BE2C (cell line): ENCODE measurements around the gene GTF3C6.
"Not testable (repeated sequence)": the region's sequence is repeated elsewhere in the genome, so short reads cannot be mapped to it uniquely, and the experiment has no call there.

Experiments used
- DNase-seq: peaks from one replicate; pipeline ENCODE4 v3.0.0-alpha.2; 2020
- H3K27me3 ChIP-seq: fragments of 250-450 bp; sonication (Bioruptor Pico); 2 replicates; pipeline ENCODE4 v1.5.1; 2020; ENCODE audit warnings: mild to moderate bottlenecking
- H3K36me3 ChIP-seq: fragments of 250-450 bp; sonication (Bioruptor Pico); 2 replicates; pipeline ENCODE4 v1.5.1; 2020; ENCODE audit warnings: mild to moderate bottlenecking
- H3K4me1 ChIP-seq: fragments of 250-450 bp; sonication (Bioruptor Pico); 2 replicates; pipeline ENCODE4 v1.5.1; 2020
- H3K4me3 ChIP-seq: 2 replicates; pipeline ENCODE4 v1.5.1; 2011; ENCODE audit warnings: low read depth, low read length
- H3K9me3 ChIP-seq: fragments of 250-450 bp; sonication (Bioruptor Pico); 2 replicates; pipeline ENCODE4 v1.5.1; 2020
- TF ChIP-seq, protein P1 (sequence below): IDR thresholded peaks from 2 replicates; pipeline ENCODE4 v1.5.1; 2012; ENCODE audit warnings: mild to moderate bottlenecking, low read depth, low read length

GTF3C6 gene

DNA sequence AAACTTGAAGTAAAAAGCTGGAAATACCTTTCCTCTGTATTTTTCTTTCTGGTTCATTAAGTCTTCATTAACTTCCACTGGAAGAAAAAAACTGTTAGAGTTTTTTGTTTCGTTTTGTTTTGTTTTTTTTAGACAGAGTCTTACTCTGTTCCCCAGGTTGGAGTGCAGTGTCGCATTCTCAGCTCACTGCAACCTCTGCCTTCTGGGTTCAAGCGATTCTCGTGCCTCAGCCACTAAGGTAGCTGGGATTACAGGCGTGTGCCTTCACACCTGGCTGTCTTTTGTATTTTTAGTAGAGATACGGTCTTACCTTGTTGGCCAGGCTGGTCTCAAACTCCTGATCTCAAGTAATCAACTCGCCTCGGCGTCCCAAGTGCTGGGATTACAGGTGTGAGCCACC lies 38.2 kb downstream of the GTF3C6 start:
- H3K9me3 ChIP-seq: no peaks in the 10 kb centered on the region
- TF ChIP-seq, protein P1, sequence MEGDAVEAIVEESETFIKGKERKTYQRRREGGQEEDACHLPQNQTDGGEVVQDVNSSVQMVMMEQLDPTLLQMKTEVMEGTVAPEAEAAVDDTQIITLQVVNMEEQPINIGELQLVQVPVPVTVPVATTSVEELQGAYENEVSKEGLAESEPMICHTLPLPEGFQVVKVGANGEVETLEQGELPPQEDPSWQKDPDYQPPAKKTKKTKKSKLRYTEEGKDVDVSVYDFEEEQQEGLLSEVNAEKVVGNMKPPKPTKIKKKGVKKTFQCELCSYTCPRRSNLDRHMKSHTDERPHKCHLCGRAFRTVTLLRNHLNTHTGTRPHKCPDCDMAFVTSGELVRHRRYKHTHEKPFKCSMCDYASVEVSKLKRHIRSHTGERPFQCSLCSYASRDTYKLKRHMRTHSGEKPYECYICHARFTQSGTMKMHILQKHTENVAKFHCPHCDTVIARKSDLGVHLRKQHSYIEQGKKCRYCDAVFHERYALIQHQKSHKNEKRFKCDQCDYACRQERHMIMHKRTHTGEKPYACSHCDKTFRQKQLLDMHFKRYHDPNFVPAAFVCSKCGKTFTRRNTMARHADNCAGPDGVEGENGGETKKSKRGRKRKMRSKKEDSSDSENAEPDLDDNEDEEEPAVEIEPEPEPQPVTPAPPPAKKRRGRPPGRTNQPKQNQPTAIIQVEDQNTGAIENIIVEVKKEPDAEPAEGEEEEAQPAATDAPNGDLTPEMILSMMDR: no peak
- no peaks in the 10 kb centered on the region for H3K27me3 ChIP-seq
- DNase-seq: no peak
- no peaks in the 10 kb centered on the region for H3K4me1 ChIP-seq
- H3K4me3 ChIP-seq: no peak overlapping the region
- H3K36me3 ChIP-seq: peaks cover 81% of the 10 kb centered on the region

DNA sequence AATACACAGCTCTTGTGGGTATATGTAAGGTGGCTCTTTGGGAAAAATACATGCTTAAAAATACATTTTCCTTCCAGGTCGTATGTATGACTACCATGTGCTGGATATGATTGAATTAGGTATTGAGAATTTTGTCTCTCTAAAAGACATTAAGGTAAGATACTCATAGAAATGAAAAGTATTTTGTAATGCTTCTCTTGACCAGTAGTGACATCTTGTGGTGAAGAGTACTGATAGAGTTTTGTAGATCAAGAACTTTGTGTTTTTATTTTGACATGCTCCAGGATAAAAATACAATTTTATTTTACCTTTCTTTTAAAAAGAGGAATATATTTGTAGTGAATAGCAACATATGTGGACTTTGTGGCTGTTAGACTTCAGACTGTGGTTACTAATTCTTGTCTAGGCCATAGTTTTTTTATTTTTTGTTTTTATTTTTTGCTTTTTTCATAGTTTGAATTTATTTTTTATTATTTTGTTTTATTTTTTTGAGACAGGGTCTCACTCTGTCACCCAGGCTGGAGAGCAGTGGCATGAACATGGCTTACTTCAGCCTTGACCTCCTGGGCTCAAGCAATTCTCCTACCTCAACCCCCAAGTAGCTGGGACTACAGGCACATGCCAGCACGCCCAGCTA lies 41.2 kb downstream of the GTF3C6 start:
- no peak for DNase-seq
- H3K9me3 ChIP-seq: no peaks in the 10 kb centered on the region
- peaks cover 89% of the 10 kb centered on the region for H3K36me3 ChIP-seq
- H3K27me3 ChIP-seq: no peaks in the 10 kb centered on the region
- no peak overlapping the region for H3K4me3 ChIP-seq
- TF ChIP-seq, protein P1: peak; percentile 22; the same call in 1 of the 2 replicates
- no peaks in the 10 kb centered on the region for H3K4me1 ChIP-seq

DNA sequence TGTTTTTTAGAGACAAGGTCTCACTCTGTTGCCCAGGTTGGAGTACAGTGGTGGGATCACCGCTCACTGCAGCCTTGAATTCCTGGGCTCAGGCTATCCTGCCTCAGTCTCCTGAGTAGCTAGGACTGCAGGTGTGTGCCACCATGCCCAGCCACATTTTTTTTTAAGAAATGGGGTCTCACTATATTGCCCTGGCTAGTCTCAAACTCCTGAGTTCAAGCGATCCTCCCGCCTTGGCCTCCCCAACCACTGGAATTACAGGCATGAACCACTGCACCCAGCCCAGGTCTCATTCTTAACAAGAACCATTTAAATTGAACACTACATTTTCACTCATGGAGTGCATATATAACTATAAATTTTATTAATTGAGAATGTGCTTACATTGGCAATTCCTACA lies 43.8 kb downstream of the GTF3C6 start:
- peaks cover 93% of the 10 kb centered on the region for H3K36me3 ChIP-seq
- no peak for DNase-seq

DNA sequence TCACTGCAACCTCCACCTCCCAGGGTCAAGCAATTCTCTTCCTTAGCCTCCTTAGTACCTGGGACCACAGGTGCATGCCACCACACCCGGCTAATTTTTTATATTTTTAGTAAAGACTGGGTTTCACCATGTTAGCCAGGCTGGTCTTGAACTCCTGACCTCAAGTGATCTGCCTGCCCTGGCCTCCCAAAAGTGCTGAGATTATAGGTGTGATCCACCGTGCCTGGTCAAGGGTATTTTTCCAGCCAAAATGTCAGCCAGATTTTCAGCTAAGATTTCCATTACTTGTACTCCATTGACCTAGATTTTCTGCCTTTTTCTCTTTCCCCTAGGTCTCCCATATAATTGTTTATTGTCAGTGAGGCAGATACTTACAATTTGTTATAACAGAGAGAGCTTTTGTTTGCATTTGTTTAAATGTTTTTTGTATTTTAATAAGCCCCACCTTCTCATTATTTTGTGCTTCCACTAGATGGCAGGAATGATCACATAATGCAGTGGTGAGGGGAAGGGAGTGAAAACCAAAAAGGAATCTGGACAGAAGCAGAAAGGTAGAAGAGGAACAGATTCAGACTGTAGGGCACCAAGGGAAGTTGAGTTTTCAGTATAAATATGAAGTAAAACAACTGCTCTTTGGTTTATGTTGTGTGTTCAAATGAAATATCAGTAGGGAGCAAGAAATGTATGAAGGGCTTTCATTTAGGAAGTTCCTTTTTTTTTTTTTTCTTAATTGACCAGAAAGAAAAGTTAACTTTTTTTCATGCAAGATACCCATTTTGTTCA lies 53.0 kb downstream of the GTF3C6 start:
- Histone ChIP-seq H3K4me3 (no peak overlapping the region), H3K9me3 (no peaks in the 10 kb centered on the region), H3K36me3 (peaks cover 67% of the 10 kb centered on the region), H3K4me1 (no peaks in the 10 kb centered on the region), H3K27me3 (no peaks in the 10 kb centered on the region)
- TF ChIP-seq, protein P1: peak; percentile 83
- no peak for DNase-seq

More for the DNA sequence above, 43.8 kb downstream of the GTF3C6 start:
- Histone ChIP-seq H3K4me3 (no peak overlapping the region), H3K9me3 (no peaks in the 10 kb centered on the region), H3K27me3 (no peaks in the 10 kb centered on the region), H3K4me1 (no peaks in the 10 kb centered on the region)
- TF ChIP-seq, protein P1: no peak

DNA sequence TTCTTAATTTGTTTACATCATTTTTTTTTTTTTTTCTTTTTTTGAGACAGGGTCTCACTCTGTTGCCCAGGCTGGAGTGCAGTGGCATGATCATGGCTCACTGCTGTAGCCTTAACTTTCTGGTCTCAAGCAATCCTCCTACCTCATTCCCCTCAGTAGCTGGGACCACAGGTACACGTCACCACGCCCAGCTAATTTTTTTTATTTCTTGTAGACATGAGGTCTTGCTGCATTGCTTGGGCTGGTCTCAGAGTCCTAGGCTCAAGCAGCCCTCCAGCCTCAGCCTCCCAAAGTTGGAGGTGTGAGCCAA lies 53.6 kb downstream of the GTF3C6 start:
- Histone ChIP-seq H3K27me3 (no peaks in the 10 kb centered on the region), H3K4me1 (no peaks in the 10 kb centered on the region), H3K9me3 (no peaks in the 10 kb centered on the region), H3K36me3 (peaks cover 64% of the 10 kb centered on the region), H3K4me3 (no peak overlapping the region)
- DNase-seq: no peak
- TF ChIP-seq, protein P1: no peak

DNA sequence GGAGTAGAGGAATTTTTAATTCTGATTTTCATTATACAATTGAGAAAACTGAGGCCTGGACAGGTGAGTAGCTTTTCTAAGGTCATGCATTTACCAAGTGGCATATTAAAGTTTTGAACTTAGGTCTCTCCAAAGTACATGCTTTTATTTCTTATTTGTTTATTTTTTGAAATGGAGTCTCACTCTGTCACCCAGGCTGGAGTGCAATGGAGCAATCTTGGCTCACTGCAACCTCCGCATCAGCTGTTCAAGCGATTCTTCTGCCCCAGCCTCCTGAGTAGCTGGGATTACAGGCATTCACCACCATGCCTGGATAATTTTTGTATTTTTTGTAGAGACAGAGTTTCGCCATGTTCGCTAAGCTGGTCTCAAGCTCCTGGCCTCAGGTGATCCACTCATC lies 54.0 kb downstream of the GTF3C6 start:
- not testable (repeated sequence) for H3K4me1 ChIP-seq, DNase-seq, H3K9me3 ChIP-seq, H3K27me3 ChIP-seq, H3K4me3 ChIP-seq
- peaks cover 61% of the 10 kb centered on the region for H3K36me3 ChIP-seq
